GM10266 (cell line): Measurements from ENCODE around the gene PCSK6.
A peak's percentile ranks its signal among the peaks of the same experiment; 100 is the strongest.

Experiments used
- DNase-seq: peaks from one replicate; pipeline ENCODE4 v3.0.0; 2012; ENCODE audit errors: extremely low spot score
- CTCF ChIP-seq: IDR thresholded peaks from 2 replicates; pipeline ENCODE4 v1.5.1; 2012; ENCODE audit warnings: mild to moderate bottlenecking, low read depth; ENCODE audit not compliant: control insufficient read depth, insufficient read depth; ENCODE audit errors: missing control alignments

The PCSK6 gene

GRCh38 chr15:101269479-101270223 lies 219.9 kb downstream of the PCSK6 start:
- no peak for DNase-seq
- TF ChIP-seq CTCF = peak; percentile 31

- DNase-seq = no peak
Observed at GRCh38 chr15:101267320-101268104, 222.0 kb downstream of the PCSK6 start.

GRCh38 chr15:101266787-101267186 lies 222.7 kb downstream of the PCSK6 start:
- DNase-seq = no peak

More at GRCh38 chr15:101267320-101268104, 222.0 kb downstream of the PCSK6 start:
- TF ChIP-seq CTCF = no peak

GRCh38 chr15:101266034-101266433 lies 223.5 kb downstream of the PCSK6 start:
- DNase-seq = no peak
- no peak for TF ChIP-seq CTCF

More at GRCh38 chr15:101266787-101267186, 222.7 kb downstream of the PCSK6 start:
- no peak for TF ChIP-seq CTCF

GRCh38 chr15:101264911-101265641 lies 224.4 kb downstream of the PCSK6 start:
- no peak for TF ChIP-seq CTCF
- peak; percentile 57 for DNase-seq

- TF ChIP-seq CTCF = no peak
- DNase-seq = peak; percentile 47
Observed at GRCh38 chr15:101264011-101264410, 225.5 kb downstream of the PCSK6 start.
